Kidney (tissue), 14 donors: ENCODE results near the gene TMEM61. TPM values are rescaled to one million over a fixed set of nuclear protein-coding genes. Genes with fewer than 3 reads are reported as not detected.
"Not testable (repeated sequence)": the region's sequence is repeated elsewhere in the genome, so short reads cannot be mapped to it uniquely, and the experiment has no call there.

ENCODE experiments used
- DNase-seq, 5 donors: peaks; one replicate each; pipeline ENCODE4 v3.0.0-alpha.2; 2013 to 2020
- FAIRE-seq: peaks from 2 replicates; lab custom pipeline; 2012; peaks lifted over from hg19 to GRCh38; lab: Jason Lieb, UNC
- H3K27ac ChIP-seq, 2 donors: one replicate each; pipeline ENCODE4 v1.7.0; 2013; ENCODE audit warnings: low read depth in 2 of 2, low read length in 2 of 2, inconsistent platforms in 1 of 2
- H3K27me3 ChIP-seq: one replicate; pipeline ENCODE4 v1.7.1; 2013; ENCODE audit warnings: low read length, inconsistent platforms; ENCODE audit not compliant: control insufficient read depth, insufficient read depth
- H3K36me3 ChIP-seq, 3 donors: one replicate each; pipeline versions ENCODE4 v1.7.0 to v1.7.1; 2013; ENCODE audit warnings: low read length in 3 of 3, control low read depth in 1 of 3, inconsistent platforms in 1 of 3; ENCODE audit not compliant: insufficient read depth in 3 of 3, control insufficient read depth in 2 of 3
- H3K4me1 ChIP-seq, 3 donors: one replicate each; pipeline versions ENCODE4 v1.7.0 to v1.7.1; 2013; ENCODE audit warnings: low read length in 3 of 3, inconsistent platforms in 1 of 3, low read depth in 1 of 3; ENCODE audit not compliant: control insufficient read depth in 2 of 3, insufficient read depth in 2 of 3
- H3K4me3 ChIP-seq, 3 donors: one replicate each; pipeline versions ENCODE4 v1.7.0 to v1.8.1; 2013; ENCODE audit warnings: low read length in 3 of 3, control low read depth in 1 of 3, inconsistent platforms in 1 of 3
- H3K9ac ChIP-seq, 3 donors: one replicate each; pipeline versions ENCODE4 v1.7.0 to v1.7.1; 2013; ENCODE audit warnings: low read length in 3 of 3, control low read depth in 1 of 3, inconsistent platforms in 1 of 3
- H3K9me3 ChIP-seq, 3 donors: one replicate each; pipeline versions ENCODE4 v1.7.0 to v1.7.1; 2013; ENCODE audit warnings: low read length in 3 of 3, control low read depth in 1 of 3, inconsistent platforms in 1 of 3; ENCODE audit not compliant: control insufficient read depth in 2 of 3, insufficient read depth in 1 of 3
- intact Hi-C: fragments of 100-400 bp; cut with DNase I; formaldehyde crosslinking; loops from one replicate; pipeline ENCODE4 v1.11.1; 2022
- polyA plus RNA-seq: library from polyadenylated mRNA; stranded (reverse); fragments of 350-450 nt; fragmentation: Illumina TruSeq; extraction: RNeasy Lipid Tissue Mini Kit (QIAGEN cat#74804); gene quantifications from one replicate; pipeline ENCODE4 v1.2.3, GENCODE V29; 2014; ENCODE audit warnings: low read depth, low replicate concordance; ENCODE audit not compliant: insufficient read depth
- total RNA-seq: library from RNA; stranded (reverse); fragmentation: NEBNext Ultra II Directional; extraction: Animal tissue kit (Norgen Biotek cat#: 25700); gene quantifications from one replicate; pipeline ENCODE4 v1.2.1, GENCODE V29; 2021
- TF ChIP-seq, protein P1 (sequence below): IDR thresholded peaks from 3 replicates; pipeline ENCODE4 v1.5.1; 2012; ENCODE audit warnings: mild to moderate bottlenecking, moderate library complexity, borderline replicate concordance; ENCODE audit not compliant: insufficient read depth; ENCODE audit errors: extremely low read depth
- donor health status: control.
- donor health status: control.
- donor health status: control.
- donor health status: control.
- donor health status: control.
- donor health status: DM: yes; HTN: yes; CAD: no.
- donor health status: Normal renal cell carcinoma (clear cell type).

The TMEM61 gene
- total and polyA plus RNA-seq, 2 donors from 2014 or later = 7.0 to 42.7 TPM

DNA sequence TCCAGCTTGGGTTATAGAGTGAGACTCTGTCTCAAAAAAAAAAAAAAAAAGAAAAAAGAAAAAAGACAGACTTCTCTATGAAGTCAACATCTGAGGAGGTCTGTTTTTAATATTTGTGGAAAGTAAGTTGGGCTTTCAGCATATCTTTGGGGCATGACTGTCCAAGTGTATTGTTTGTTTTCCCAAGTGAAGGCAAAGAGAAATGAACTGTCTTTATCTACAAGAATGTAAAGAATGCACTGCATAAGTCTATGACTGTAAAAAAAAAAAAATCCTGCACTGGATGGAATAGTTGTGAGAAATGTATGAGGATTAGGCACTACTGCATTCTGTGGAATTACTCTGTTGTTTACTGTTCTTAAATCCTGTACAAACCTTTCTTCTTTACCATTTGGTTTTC, 45.6 kb upstream of the TMEM61 start:
- Histone ChIP-seq H3K27me3 (no peaks in the 10 kb centered on the region), H3K27ac (no peak overlapping the region), H3K4me1 (no peaks in the 10 kb centered on the region), H3K4me3 (no peak overlapping the region), H3K36me3 (no peaks in the 10 kb centered on the region), H3K9ac (no peak overlapping the region), H3K9me3 (no peaks in the 10 kb centered on the region)
- peak in 2 of 5 donors; percentile 33 to 41 for DNase-seq
- no peak for FAIRE-seq
- intact Hi-C loops = no loop called here
- TF ChIP-seq, protein P1, sequence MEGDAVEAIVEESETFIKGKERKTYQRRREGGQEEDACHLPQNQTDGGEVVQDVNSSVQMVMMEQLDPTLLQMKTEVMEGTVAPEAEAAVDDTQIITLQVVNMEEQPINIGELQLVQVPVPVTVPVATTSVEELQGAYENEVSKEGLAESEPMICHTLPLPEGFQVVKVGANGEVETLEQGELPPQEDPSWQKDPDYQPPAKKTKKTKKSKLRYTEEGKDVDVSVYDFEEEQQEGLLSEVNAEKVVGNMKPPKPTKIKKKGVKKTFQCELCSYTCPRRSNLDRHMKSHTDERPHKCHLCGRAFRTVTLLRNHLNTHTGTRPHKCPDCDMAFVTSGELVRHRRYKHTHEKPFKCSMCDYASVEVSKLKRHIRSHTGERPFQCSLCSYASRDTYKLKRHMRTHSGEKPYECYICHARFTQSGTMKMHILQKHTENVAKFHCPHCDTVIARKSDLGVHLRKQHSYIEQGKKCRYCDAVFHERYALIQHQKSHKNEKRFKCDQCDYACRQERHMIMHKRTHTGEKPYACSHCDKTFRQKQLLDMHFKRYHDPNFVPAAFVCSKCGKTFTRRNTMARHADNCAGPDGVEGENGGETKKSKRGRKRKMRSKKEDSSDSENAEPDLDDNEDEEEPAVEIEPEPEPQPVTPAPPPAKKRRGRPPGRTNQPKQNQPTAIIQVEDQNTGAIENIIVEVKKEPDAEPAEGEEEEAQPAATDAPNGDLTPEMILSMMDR = no peak

DNA sequence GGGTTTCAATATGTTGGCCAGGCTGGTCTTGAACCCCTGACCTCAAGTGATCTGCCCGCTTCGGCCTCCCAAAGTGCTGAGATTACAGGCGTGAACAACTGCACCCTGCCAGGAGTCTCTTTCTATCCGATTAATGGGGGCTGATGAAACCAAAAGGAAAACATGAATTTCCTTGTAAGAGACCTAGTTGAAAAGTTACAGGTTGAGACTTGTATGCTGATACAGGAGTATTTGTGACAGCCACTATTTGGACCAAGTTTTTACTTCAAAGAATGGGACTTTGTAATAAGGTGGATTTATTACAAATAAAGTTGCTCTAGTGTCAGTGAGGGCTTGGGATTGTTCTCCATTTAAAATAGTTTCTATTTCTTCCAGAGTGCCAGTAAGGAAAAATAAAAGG, 43.6 kb upstream of the TMEM61 start:
- H3K4me1 ChIP-seq = no peaks in the 10 kb centered on the region
- no peak overlapping the region for H3K4me3 ChIP-seq
- H3K27me3 ChIP-seq = no peaks in the 10 kb centered on the region
- H3K27ac ChIP-seq = no peak overlapping the region
- TF ChIP-seq, protein P1 = no peak
- DNase-seq (no peak), FAIRE-seq (no peak)
- intact Hi-C loops = no loop called here
- no peaks in the 10 kb centered on the region for H3K9me3 ChIP-seq
- no peaks in the 10 kb centered on the region for H3K36me3 ChIP-seq
- H3K9ac ChIP-seq = no peak overlapping the region

DNA sequence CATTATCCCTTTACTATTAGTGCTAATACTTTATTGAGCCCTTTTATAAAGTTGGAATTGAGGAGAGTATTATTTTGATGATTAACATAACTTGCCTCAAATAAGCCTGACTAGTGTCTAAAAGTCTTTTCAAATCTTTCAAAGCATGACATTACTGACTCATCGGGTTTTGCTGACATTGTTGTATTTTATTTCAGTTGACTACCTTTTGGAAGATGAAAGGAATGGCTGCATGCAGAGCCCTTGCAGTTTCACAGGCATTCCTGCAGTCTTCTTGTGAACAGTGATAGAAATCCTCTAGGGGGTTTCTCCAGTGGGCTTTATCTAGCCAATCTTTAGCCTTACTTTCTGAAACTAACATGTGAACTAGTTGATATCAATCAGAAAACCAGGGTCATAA, 43.0 kb upstream of the TMEM61 start:
- H3K9me3 ChIP-seq = no peaks in the 10 kb centered on the region
- intact Hi-C loops = no loop called here
- TF ChIP-seq, protein P1 = no peak
- H3K27ac ChIP-seq = no peak overlapping the region
- H3K4me3 ChIP-seq = no peak overlapping the region
- no peak overlapping the region for H3K9ac ChIP-seq
- FAIRE-seq = no peak
- no peaks in the 10 kb centered on the region for H3K4me1 ChIP-seq
- no peaks in the 10 kb centered on the region for H3K36me3 ChIP-seq
- peak in 2 of 5 donors; percentile 26 to 30 for DNase-seq
- no peaks in the 10 kb centered on the region for H3K27me3 ChIP-seq

DNA sequence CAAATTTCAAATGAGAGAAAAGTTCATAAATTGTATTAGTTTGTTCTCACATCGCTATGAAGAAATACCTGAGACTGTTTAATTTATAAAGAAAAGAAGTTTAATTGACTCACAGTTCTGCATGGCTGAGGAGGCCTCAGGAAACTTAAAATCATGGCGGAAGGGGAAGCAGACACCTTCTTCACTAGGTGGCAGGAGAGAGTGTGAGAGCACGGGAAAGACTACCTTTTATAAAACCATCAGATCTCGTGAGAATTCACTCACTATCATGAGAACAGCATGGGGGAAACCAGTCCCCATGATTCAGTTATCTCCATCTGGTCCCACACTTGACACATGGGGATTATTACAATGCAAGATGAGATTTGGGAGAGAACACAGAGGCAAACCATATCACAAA, 41.5 kb upstream of the TMEM61 start:
- FAIRE-seq, H3K9me3 ChIP-seq, H3K4me3 ChIP-seq, intact Hi-C loops, H3K9ac ChIP-seq, H3K27ac ChIP-seq, H3K36me3 ChIP-seq, H3K27me3 ChIP-seq, H3K4me1 ChIP-seq, DNase-seq: not testable (repeated sequence)
